HT1080 (cell line): ENCODE data around the gene AGBL4. TPM values are rescaled to one million over a fixed set of nuclear protein-coding genes. Genes with fewer than 3 reads are reported as not detected.
A peak's percentile ranks its signal among the peaks of the same experiment; 100 is the strongest.
"Not testable (repeated sequence)": the region's sequence is repeated elsewhere in the genome, so short reads cannot be mapped to it uniquely, and the experiment has no call there.

Experiments used
- DNase-seq: peaks from one replicate; pipeline ENCODE4 v3.0.0-alpha.2; 2015; ENCODE audit warnings: low read depth
- total RNA-seq: library from RNA; depleted of rRNA; stranded (reverse); fragments of >200 nt; shearing (Covaris generic); gene quantifications from 2 replicates; pipeline ENCODE4 v1.2.3, GENCODE V29; 2014

Gene AGBL4
- total RNA-seq, 1 experiment from 2014 or later, result not detected

DNA sequence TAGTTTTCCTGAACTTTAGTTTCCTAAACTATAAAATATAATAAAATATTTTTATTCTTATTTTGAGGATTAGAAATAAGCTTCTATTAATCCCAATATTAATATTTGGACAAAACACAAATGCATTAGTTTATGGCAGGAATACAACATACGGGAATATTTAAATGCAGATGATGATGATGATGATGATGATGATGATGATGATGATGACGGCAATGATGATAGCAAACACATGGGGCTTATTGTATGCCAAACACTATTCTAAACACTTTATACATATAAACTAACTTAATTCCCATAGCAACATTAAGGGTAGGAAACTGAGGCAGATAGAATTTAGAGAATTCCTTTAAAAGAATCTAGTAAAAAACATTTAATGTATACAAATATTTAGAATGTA lies 705.5 kb downstream of the AGBL4 start:
- no peak for DNase-seq

- DNase-seq, result no peak
Observed at GRCh38 chr1:49307457-49307856, 716.3 kb downstream of the AGBL4 start.

- DNase-seq, result no peak
Observed at GRCh38 chr1:49306507-49307070, 717.2 kb downstream of the AGBL4 start.

DNA sequence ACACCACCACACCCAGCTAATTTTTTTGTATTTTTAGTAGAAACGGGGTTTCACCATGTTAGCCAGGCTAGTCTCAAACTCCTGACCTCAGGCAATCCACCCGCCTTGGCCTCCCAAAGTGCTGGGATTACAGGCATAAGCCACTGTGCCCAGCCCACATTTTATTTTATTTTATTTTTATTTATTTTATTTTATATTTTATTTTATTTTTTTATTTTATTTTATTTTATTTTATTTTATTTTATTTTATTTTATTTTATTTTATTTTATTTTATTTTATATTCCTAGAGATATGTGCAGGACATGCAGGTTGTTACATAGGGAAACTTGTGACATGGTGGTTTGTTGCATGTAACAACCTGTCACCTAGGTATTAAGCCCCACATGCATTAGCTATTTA lies 721.4 kb downstream of the AGBL4 start:
- DNase-seq, result not testable (repeated sequence)

DNA sequence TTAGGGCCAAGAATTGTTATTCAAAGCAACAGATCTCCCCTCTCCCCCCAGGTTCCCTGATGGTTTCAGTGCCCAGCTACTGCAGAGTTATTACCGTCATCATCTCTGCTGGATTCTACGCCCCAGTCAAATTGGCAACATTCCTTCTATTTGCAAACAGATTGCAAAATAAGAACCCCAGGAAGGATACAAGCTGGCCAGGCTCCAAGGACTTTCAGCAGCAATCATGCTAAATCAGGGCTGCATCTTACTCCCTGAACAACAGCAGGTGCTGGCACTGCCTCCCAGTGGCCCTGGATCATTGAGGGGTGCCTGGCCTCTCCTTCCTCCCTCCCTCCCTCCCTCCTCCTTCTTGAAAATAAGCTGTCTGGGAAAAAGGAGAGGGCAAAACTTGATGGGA lies 725.5 kb downstream of the AGBL4 start:
- no peak for DNase-seq

DNA sequence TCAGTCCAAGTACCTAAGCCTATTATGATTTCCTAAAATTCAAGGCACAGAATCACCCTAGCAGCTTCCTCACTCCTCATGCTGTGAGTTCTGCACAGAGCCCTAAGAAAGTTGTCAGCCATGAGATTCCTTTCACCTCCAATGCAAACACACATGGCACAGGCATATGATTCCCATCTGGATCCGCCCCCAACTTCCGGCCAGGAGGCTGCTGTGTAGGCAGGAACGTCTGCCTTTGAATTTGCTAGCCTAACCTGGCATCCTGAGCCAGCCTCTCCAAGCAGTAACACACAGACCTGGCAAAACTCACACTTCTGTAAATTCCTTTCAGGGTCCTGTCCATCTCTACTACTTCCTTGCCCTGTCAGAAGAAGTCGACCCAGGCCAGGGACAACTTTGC lies 726.0 kb downstream of the AGBL4 start:
- no peak for DNase-seq

DNA sequence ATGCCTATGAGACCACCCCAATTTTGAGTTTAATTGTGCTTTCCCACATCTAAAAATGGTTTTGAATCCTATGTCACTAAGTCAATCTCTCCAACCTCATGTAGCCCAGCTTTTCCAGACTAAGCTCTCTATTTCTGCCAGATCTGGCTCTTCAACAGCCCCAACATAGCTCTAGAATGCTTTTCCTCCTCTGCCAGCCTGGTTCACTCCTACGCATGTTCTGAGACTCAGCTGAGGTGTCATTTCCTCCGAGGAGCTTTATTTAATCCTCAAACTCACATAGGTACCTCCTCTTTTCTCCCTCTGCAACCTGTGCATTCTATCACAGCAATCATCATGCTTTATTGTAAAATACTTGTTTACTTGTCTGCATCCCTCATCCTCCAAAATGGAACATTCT lies 729.2 kb downstream of the AGBL4 start:
- DNase-seq, result no peak

GRCh38 chr1:49293016-49293415 lies 730.7 kb downstream of the AGBL4 start:
- DNase-seq, result no peak

- peak; percentile 51 for DNase-seq
Observed at GRCh38 chr1:49257211-49258049, 766.3 kb downstream of the AGBL4 start.

- DNase-seq, result no peak
Observed at GRCh38 chr1:49252917-49253316, 770.8 kb downstream of the AGBL4 start.

GRCh38 chr1:49251019-49251784 lies 772.6 kb downstream of the AGBL4 start:
- no peak for DNase-seq

- DNase-seq, result no peak
Observed at GRCh38 chr1:49240709-49241221, 783.0 kb downstream of the AGBL4 start.

GRCh38 chr1:49234988-49235387 lies 788.8 kb downstream of the AGBL4 start:
- DNase-seq, result no peak

DNA sequence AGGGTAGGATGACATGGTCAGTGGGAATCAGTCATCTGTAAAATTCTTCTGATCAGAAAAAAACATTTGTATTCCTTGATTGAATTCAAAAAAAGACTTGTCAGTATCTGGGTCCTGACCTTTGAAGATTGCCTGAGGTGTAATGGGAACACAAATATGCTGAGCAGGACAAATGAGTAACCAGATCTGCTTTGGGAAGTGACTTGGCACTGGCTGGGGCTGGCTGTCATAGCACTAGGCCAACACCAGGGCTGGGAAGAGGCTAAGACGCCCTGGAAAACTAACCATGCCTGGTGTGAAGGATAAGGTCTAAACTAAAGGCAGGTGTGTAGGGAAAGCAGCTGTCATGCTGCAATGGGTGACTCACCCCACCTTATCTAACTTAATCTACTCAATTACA lies 794.2 kb downstream of the AGBL4 start:
- peak; percentile 17 for DNase-seq

DNA sequence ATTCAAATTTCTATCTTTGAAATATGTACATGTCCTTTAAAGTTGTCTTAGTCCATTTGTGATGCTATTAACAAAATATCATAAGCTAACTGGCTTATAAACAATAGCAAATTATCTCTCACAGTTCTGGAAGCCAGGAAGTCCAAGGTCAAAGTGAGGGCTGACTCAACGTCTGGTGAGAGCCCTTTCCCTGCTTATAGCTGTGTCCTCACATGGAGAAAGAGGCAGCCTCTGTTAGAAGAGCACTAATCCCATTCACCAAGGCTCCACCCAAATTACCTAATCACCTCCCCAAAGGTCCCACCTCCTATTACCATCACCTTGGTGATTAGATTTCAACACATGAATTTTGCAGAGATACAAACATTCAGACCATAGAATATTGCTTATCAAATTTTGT lies 797.0 kb downstream of the AGBL4 start:
- DNase-seq, result peak; percentile 61

GRCh38 chr1:49225464-49225863 lies 798.3 kb downstream of the AGBL4 start:
- no peak for DNase-seq

- no peak for DNase-seq
Observed at GRCh38 chr1:49213301-49213700, 810.5 kb downstream of the AGBL4 start.

DNA sequence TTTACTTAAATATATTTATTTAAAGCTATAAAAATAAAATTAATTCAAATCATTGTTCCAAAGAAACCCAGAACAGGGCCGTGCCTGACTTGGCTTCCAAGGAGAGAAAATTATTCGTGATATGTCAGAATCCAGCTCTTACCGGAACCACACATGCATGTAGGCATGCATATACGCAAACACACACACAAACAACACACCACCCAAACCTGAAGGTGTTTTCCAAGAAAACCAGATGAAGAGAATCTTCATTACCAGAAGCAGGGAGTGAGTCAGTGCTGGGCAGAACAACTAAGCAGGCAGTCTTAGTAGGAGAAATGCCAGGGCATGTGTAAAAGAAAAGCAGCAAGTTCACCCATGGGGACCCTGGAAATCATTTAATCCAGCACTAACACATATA lies 815.0 kb downstream of the AGBL4 start:
- DNase-seq, result no peak

DNA sequence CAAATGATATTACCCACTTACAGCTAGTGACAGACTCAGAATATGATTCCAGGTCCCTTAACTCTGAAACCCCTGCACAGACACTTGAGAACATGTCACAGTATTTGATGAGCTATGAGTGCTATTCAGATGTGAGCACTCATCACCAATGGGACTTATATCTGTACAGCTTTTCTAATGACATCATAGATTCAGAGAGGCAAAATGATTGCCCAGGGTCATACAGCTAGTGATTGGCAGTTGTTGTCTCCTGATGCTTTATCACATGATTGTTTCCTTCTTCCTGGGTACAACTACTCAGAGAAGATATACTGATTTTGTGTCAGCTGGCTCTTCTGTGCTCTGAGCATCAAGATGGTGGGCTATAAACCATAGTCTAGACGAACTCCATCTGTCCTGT lies 819.0 kb downstream of the AGBL4 start:
- no peak for DNase-seq

- DNase-seq, result no peak
Observed at GRCh38 chr1:49200738-49201137, 823.0 kb downstream of the AGBL4 start.

DNA sequence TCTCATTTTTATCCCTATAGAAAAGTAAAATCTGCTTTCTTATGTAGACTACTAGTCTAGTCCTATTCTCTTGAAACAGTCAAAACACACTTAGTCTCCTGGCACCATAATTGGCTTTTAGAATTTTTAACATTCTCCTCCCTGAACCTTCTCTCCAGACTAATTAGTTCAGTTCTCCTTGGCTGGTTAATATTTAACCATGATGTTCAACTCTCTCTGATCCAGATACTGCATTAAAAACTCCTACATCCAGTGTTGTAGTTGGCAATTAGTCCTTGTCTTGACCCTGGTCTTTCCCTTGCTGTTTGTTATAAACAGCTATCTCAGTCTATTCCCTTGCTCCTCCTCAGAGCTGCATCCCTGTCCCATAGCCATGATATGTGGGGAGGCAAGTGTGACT lies 824.2 kb downstream of the AGBL4 start:
- no peak for DNase-seq

DNA sequence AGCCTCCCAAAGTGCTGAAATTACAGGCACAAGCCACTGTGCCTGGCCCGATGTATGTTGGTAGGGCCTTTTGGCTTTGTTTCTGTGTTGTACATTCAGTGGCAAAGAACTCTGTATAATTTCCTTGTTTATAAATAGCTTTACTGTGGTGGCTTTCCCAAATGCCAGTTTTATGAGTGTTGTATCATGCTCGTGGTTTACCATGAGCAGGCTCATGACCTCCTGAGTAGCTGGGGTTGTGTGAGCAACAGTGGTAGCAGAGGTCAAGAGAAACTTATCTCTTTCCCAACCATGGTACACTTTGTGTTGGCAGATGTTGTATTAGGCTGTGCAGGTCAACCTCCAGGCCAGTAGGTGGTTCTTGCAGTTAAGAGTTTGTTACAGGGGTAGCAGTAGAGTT lies 826.7 kb downstream of the AGBL4 start:
- DNase-seq, result peak; percentile 76
